ENCODE measurements around the gene HEPN1. TPM values are rescaled to one million over a fixed set of nuclear protein-coding genes. Genes with fewer than 3 reads are reported as not detected.

Gene HEPN1
- total RNA-seq, 1 donor from 2014 or later: not detected

- peaks cover 2% of the 10 kb centered on the region for H3K27me3 Mint-ChIP-seq (ENCODE audit: low read depth, unreplicated experiment)
- Histone ChIP-seq H3K9me3 (ENCODE audit: insufficient read depth, low read depth, low read length) (no peaks in the 10 kb centered on the region), H3K4me3 (ENCODE audit: insufficient read depth, low read depth, low read length) (no peak overlapping the region), H2AFZ (ENCODE audit: low read depth, low read length) (no peak overlapping the region), H3K27me3 (ENCODE audit: insufficient read depth, low read length) (no peaks in the 10 kb centered on the region), H3K4me2 (ENCODE audit: low read length) (no peak overlapping the region), H3K9ac (ENCODE audit: low read length) (no peak overlapping the region), H4K20me1 (ENCODE audit: insufficient read depth, low read length) (no peaks in the 10 kb centered on the region), H3K27ac (ENCODE audit: low read depth, low read length) (no peak overlapping the region), H3K79me2 (ENCODE audit: insufficient read depth, low read length) (no peaks in the 10 kb centered on the region), H3K4me1 (ENCODE audit: insufficient read depth, low read length) (peaks cover 15% of the 10 kb centered on the region), H3K36me3 (ENCODE audit: insufficient read depth, low read length) (no peaks in the 10 kb centered on the region)
- H3K4me1 Mint-ChIP-seq (ENCODE audit: low read depth, unreplicated experiment): peaks cover 7% of the 10 kb centered on the region
- H3K27ac Mint-ChIP-seq (ENCODE audit: unreplicated experiment): no peak overlapping the region
- FAIRE-seq (no peak), DNase-seq (ENCODE audit: low read depth) (no peak)
- no peaks in the 10 kb centered on the region for H3K9me3 Mint-ChIP-seq (ENCODE audit: unreplicated experiment)
- no peaks in the 10 kb centered on the region for H3K36me3 Mint-ChIP-seq (ENCODE audit: low read depth, unreplicated experiment)
- H3K4me3 Mint-ChIP-seq (ENCODE audit: unreplicated experiment): no peak overlapping the region
- TF ChIP-seq EZH2 (IDR thresholded peaks at IDR 0.05; ENCODE audit: insufficient read depth, low read length): no peak
Observed at GRCh38 chr11:124938206-124938765, 19.2 kb downstream of the HEPN1 start.

- no peak overlapping the region for H2AFZ ChIP-seq (ENCODE audit: low read depth, low read length)
- H3K4me1 ChIP-seq (ENCODE audit: insufficient read depth, low read length): peaks cover 15% of the 10 kb centered on the region
- no peak overlapping the region for H3K4me2 ChIP-seq (ENCODE audit: low read length)
- Mint-ChIP-seq H3K9me3 (ENCODE audit: unreplicated experiment) (no peaks in the 10 kb centered on the region), H3K36me3 (ENCODE audit: low read depth, unreplicated experiment) (no peaks in the 10 kb centered on the region), H3K4me3 (ENCODE audit: unreplicated experiment) (no peak overlapping the region), H3K4me1 (ENCODE audit: low read depth, unreplicated experiment) (peaks cover 7% of the 10 kb centered on the region), H3K27ac (ENCODE audit: unreplicated experiment) (no peak overlapping the region), H3K27me3 (ENCODE audit: low read depth, unreplicated experiment) (peaks cover 2% of the 10 kb centered on the region)
- DNase-seq (ENCODE audit: low read depth) (no peak), FAIRE-seq (no peak)
- no peaks in the 10 kb centered on the region for H3K79me2 ChIP-seq (ENCODE audit: insufficient read depth, low read length)
- no peaks in the 10 kb centered on the region for H3K9me3 ChIP-seq (ENCODE audit: insufficient read depth, low read depth, low read length)
- H3K27ac ChIP-seq (ENCODE audit: low read depth, low read length): no peak overlapping the region
- no peaks in the 10 kb centered on the region for H4K20me1 ChIP-seq (ENCODE audit: insufficient read depth, low read length)
- H3K27me3 ChIP-seq (ENCODE audit: insufficient read depth, low read length): no peaks in the 10 kb centered on the region
- H3K4me3 ChIP-seq (ENCODE audit: insufficient read depth, low read depth, low read length): no peak overlapping the region
- no peak overlapping the region for H3K9ac ChIP-seq (ENCODE audit: low read length)
- no peaks in the 10 kb centered on the region for H3K36me3 ChIP-seq (ENCODE audit: insufficient read depth, low read length)
- TF ChIP-seq CTCF (IDR thresholded peaks at IDR 0.05; ENCODE audit: insufficient read depth, low read depth, low read length) (no peak), EZH2 (IDR thresholded peaks at IDR 0.05; ENCODE audit: insufficient read depth, low read length) (no peak)
Observed at GRCh38 chr11:124938970-124939369, 19.9 kb downstream of the HEPN1 start.

- peaks cover 9% of the 10 kb centered on the region for H3K4me1 Mint-ChIP-seq (ENCODE audit: low read depth, unreplicated experiment)
- DNase-seq (ENCODE audit: low read depth) (no peak), FAIRE-seq (no peak)
- no peaks in the 10 kb centered on the region for H3K9me3 ChIP-seq (ENCODE audit: insufficient read depth, low read depth, low read length)
- TF ChIP-seq CTCF (IDR thresholded peaks at IDR 0.05; ENCODE audit: insufficient read depth, low read depth, low read length) (no peak), EZH2 (IDR thresholded peaks at IDR 0.05; ENCODE audit: insufficient read depth, low read length) (no peak)
- no peaks in the 10 kb centered on the region for H4K20me1 ChIP-seq (ENCODE audit: insufficient read depth, low read length)
- H3K4me3 Mint-ChIP-seq (ENCODE audit: unreplicated experiment): no peak overlapping the region
- no peaks in the 10 kb centered on the region for H3K27me3 ChIP-seq (ENCODE audit: insufficient read depth, low read length)
- no peak overlapping the region for H3K27ac ChIP-seq (ENCODE audit: low read depth, low read length)
- no peak overlapping the region for H2AFZ ChIP-seq (ENCODE audit: low read depth, low read length)
- H3K36me3 ChIP-seq (ENCODE audit: insufficient read depth, low read length): no peaks in the 10 kb centered on the region
- H3K27me3 Mint-ChIP-seq (ENCODE audit: low read depth, unreplicated experiment): peaks cover 2% of the 10 kb centered on the region
- no peaks in the 10 kb centered on the region for H3K9me3 Mint-ChIP-seq (ENCODE audit: unreplicated experiment)
- no peaks in the 10 kb centered on the region for H3K36me3 Mint-ChIP-seq (ENCODE audit: low read depth, unreplicated experiment)
- H3K4me2 ChIP-seq (ENCODE audit: low read length): no peak overlapping the region
- no peaks in the 10 kb centered on the region for H3K79me2 ChIP-seq (ENCODE audit: insufficient read depth, low read length)
- no peak overlapping the region for H3K9ac ChIP-seq (ENCODE audit: low read length)
- H3K4me3 ChIP-seq (ENCODE audit: insufficient read depth, low read depth, low read length): no peak overlapping the region
- H3K27ac Mint-ChIP-seq (ENCODE audit: unreplicated experiment): no peak overlapping the region
- no peaks in the 10 kb centered on the region for H3K4me1 ChIP-seq (ENCODE audit: insufficient read depth, low read length)
Observed at GRCh38 chr11:124941703-124942102, 22.7 kb downstream of the HEPN1 start.
